Neuronal stem cell (in vitro differentiated cells): ENCODE measurements around the gene CACNG3.

Experiments used
- DNase-seq: peaks from one replicate; pipeline ENCODE4 v3.0.0-alpha.2; 2013; ENCODE audit warnings: low spot score
- H2AFZ ChIP-seq: one replicate; pipeline ENCODE4 v1.6.1; 2013; ENCODE audit warnings: mild to moderate bottlenecking, low read length, inconsistent platforms
- H2AK5ac ChIP-seq: 2 replicates; pipeline ENCODE4 v1.6.1; 2013; ENCODE audit warnings: low read depth, mild to moderate bottlenecking, inconsistent platforms, low read length, moderate library complexity, mixed read lengths
- H2BK120ac ChIP-seq: 2 replicates; pipeline ENCODE4 v1.6.1; 2013; ENCODE audit warnings: low read depth, mild to moderate bottlenecking, inconsistent platforms, low read length, moderate library complexity, mixed read lengths
- H2BK12ac ChIP-seq: one replicate; pipeline ENCODE4 v1.6.1; 2013; ENCODE audit warnings: low read length, inconsistent platforms
- H2BK15ac ChIP-seq: 2 replicates; pipeline ENCODE4 v1.6.1; 2013; ENCODE audit warnings: mild to moderate bottlenecking, low read length, inconsistent platforms, mixed read lengths
- H2BK5ac ChIP-seq: one replicate; pipeline ENCODE4 v1.6.1; 2013; ENCODE audit warnings: inconsistent platforms, mild to moderate bottlenecking, low read length, moderate library complexity
- H3K14ac ChIP-seq: one replicate; pipeline ENCODE4 v1.6.1; 2013; ENCODE audit warnings: low read length, inconsistent platforms
- H3K18ac ChIP-seq: 2 replicates; pipeline ENCODE4 v1.6.1; 2013; ENCODE audit warnings: low read length, inconsistent platforms
- H3K23ac ChIP-seq: 2 replicates; pipeline ENCODE4 v1.6.1; 2013; ENCODE audit warnings: low read depth, mild to moderate bottlenecking, mixed read lengths, low read length, inconsistent platforms; ENCODE audit not compliant: poor library complexity
- H3K27ac ChIP-seq: replicated peaks from 3 replicates; pipeline ENCODE4 v1.5.1; 2013; ENCODE audit warnings: low read length, inconsistent platforms
- H3K27me3 ChIP-seq, 3 experiments: 2 replicates each; pipeline ENCODE4 v1.6.1; 2013; ENCODE audit warnings: low read length in 3 of 3, mild to moderate bottlenecking in 2 of 3, inconsistent platforms in 1 of 3, low read depth in 1 of 3, mixed read lengths in 1 of 3, moderate library complexity in 1 of 3; ENCODE audit not compliant: control insufficient read depth in 3 of 3, insufficient read depth in 3 of 3
- H3K36me3 ChIP-seq, 2 donors: replicated peaks in 1 of 2; 2 replicates each; pipeline ENCODE4 v1.6.1; 2013; ENCODE audit warnings: low read length in 2 of 2; ENCODE audit not compliant: control insufficient read depth in 2 of 2, insufficient read depth in 2 of 2
- H3K4ac ChIP-seq: 2 replicates; pipeline ENCODE4 v1.6.1; 2013; ENCODE audit warnings: inconsistent platforms, mild to moderate bottlenecking, low read length, moderate library complexity
- H3K4me1 ChIP-seq, 2 donors: 1 replicate in 1 of 2; 2 replicates in 1 of 2; pipeline ENCODE4 v1.6.1; 2013; ENCODE audit warnings: low read length in 2 of 2, low read depth in 1 of 2; ENCODE audit not compliant: control insufficient read depth in 2 of 2, insufficient read depth in 1 of 2
- H3K4me2 ChIP-seq: one replicate; pipeline ENCODE4 v1.6.1; 2013; ENCODE audit warnings: mild to moderate bottlenecking, low read length, inconsistent platforms; ENCODE audit not compliant: insufficient read depth, poor library complexity, severe bottlenecking
- H3K4me3 ChIP-seq, 2 donors: 2 replicates each; pipeline ENCODE4 v1.5.1; 2013; ENCODE audit warnings: low read length in 2 of 2, mild to moderate bottlenecking in 2 of 2, inconsistent platforms in 1 of 2, moderate library complexity in 1 of 2
- H3K79me1 ChIP-seq: one replicate; pipeline ENCODE4 v1.6.1; 2013; ENCODE audit warnings: low read depth, mild to moderate bottlenecking, inconsistent platforms, low read length, moderate library complexity
- H3K9ac ChIP-seq: one replicate; pipeline ENCODE4 v1.6.1; 2013; ENCODE audit warnings: mild to moderate bottlenecking, low read depth, low read length, inconsistent platforms; ENCODE audit not compliant: poor library complexity
- H3K9me3 ChIP-seq, 2 donors: replicated peaks in 1 of 2; 2 replicates each; pipeline versions ENCODE3 to v1.6.1; 2013; ENCODE audit warnings: low read length in 2 of 2, mild to moderate bottlenecking in 2 of 2, inconsistent platforms in 1 of 2, low read depth in 1 of 2, mixed read lengths in 1 of 2, moderate library complexity in 1 of 2; ENCODE audit not compliant: control insufficient read depth in 2 of 2, insufficient read depth in 1 of 2
- H4K8ac ChIP-seq: one replicate; pipeline ENCODE4 v1.6.1; 2013; ENCODE audit warnings: low read depth, mild to moderate bottlenecking, inconsistent platforms, low read length, moderate library complexity
- H4K91ac ChIP-seq: one replicate; pipeline ENCODE4 v1.6.1; 2013; ENCODE audit warnings: low read length, low read depth, mild to moderate bottlenecking, inconsistent platforms; ENCODE audit not compliant: poor library complexity
- WGBS, 2 donors: extraction: QIAGEN DNeasy Blood & Tissue Kit; methylation state at CpG; one replicate each; pipeline ENCODE4 v1.1.7; 2013; ENCODE audit warnings: missing lambda C conversion rate in 2 of 2, mixed read lengths in 1 of 2; ENCODE audit not compliant: insufficient read length in 2 of 2, insufficient replicate concordance in 1 of 2; ENCODE audit errors: extremely low coverage in 2 of 2; 5-methylcytosine and 5-hydroxymethylcytosine counted together

CACNG3 gene

GRCh38 chr16:24216961-24217360 is 39.2 kb upstream of the CACNG3 start:
- no peak overlapping the region for H3K14ac ChIP-seq
- no peak overlapping the region for H3K4me3 ChIP-seq
- peaks cover 0 to 2% (median 0%) of the 10 kb centered on the region in 3 experiments for H3K27me3 ChIP-seq
- no peak overlapping the region for H2AFZ ChIP-seq
- no peak overlapping the region for H2BK12ac ChIP-seq
- no peaks in the 10 kb centered on the region for H3K9me3 ChIP-seq
- H3K79me1 ChIP-seq, result no peaks in the 10 kb centered on the region
- H2AK5ac ChIP-seq, result no peak overlapping the region
- H3K23ac ChIP-seq, result no peak overlapping the region
- no peak overlapping the region for H3K27ac ChIP-seq
- H2BK5ac ChIP-seq, result no peak overlapping the region
- DNase-seq, result no peak
- no peaks in the 10 kb centered on the region for H3K36me3 ChIP-seq
- H2BK15ac ChIP-seq, result no peak overlapping the region
- H2BK120ac ChIP-seq, result no peak overlapping the region
- no peak overlapping the region for H3K4me2 ChIP-seq
- peaks cover 0 to 2% of the 10 kb centered on the region in 2 donors for H3K4me1 ChIP-seq
- H3K18ac ChIP-seq, result no peak overlapping the region
- H4K8ac ChIP-seq, result no peak overlapping the region
- no peak overlapping the region for H3K4ac ChIP-seq
- no peak overlapping the region for H3K9ac ChIP-seq
- H4K91ac ChIP-seq, result no peak overlapping the region

- Histone ChIP-seq H2BK15ac (no peak overlapping the region), H3K4ac (no peak overlapping the region), H3K27me3 (peaks cover 0 to 2% (median 0%) of the 10 kb centered on the region in 3 experiments), H2BK5ac (no peak overlapping the region), H2AK5ac (no peak overlapping the region), H3K4me1 (peaks cover 0 to 2% of the 10 kb centered on the region in 2 donors), H3K36me3 (no peaks in the 10 kb centered on the region), H3K23ac (no peak overlapping the region), H4K8ac (no peak overlapping the region), H3K9ac (no peak overlapping the region), H2BK12ac (no peak overlapping the region), H3K79me1 (no peaks in the 10 kb centered on the region), H2BK120ac (no peak overlapping the region), H2AFZ (no peak overlapping the region), H3K14ac (no peak overlapping the region), H3K27ac (no peak overlapping the region), H3K4me3 (no peak overlapping the region), H3K4me2 (no peak overlapping the region), H4K91ac (no peak overlapping the region), H3K9me3 (no peaks in the 10 kb centered on the region), H3K18ac (no peak overlapping the region)
- WGBS, 2 donors, result no CpG with 5 or more reads among the region's 3 CpGs
- DNase-seq, result no peak
These were observed 38.7 kb upstream of the CACNG3 start for GRCh38 chr16:24217461-24217860.

GRCh38 chr16:24218299-24218698 is 37.8 kb upstream of the CACNG3 start:
- Histone ChIP-seq H3K4me3 (no peak overlapping the region), H3K23ac (no peak overlapping the region), H3K36me3 (no peaks in the 10 kb centered on the region), H3K27ac (no peak overlapping the region), H2BK15ac (no peak overlapping the region), H2AFZ (no peak overlapping the region), H2AK5ac (no peak overlapping the region), H2BK12ac (no peak overlapping the region), H3K9me3 (no peaks in the 10 kb centered on the region), H3K14ac (no peak overlapping the region), H3K79me1 (no peaks in the 10 kb centered on the region), H2BK5ac (no peak overlapping the region), H3K4me1 (peaks cover 0 to 2% of the 10 kb centered on the region in 2 donors), H4K8ac (no peak overlapping the region), H3K4me2 (no peak overlapping the region), H3K27me3 (peaks cover 0 to 2% (median 0%) of the 10 kb centered on the region in 3 experiments), H3K9ac (no peak overlapping the region), H4K91ac (no peak overlapping the region), H2BK120ac (no peak overlapping the region), H3K4ac (no peak overlapping the region), H3K18ac (no peak overlapping the region)
- no CpG with 5 or more reads among the region's 4 CpGs for WGBS, 2 donors
- no peak for DNase-seq

GRCh38 chr16:24221219-24221618 is 34.9 kb upstream of the CACNG3 start:
- no peak overlapping the region for H3K23ac ChIP-seq
- no peak overlapping the region for H2AK5ac ChIP-seq
- H3K27ac ChIP-seq, result no peak overlapping the region
- H3K4me1 ChIP-seq, result peaks cover 0 to 2% of the 10 kb centered on the region in 2 donors
- no peak overlapping the region for H3K18ac ChIP-seq
- no CpG with 5 or more reads among the region's 2 CpGs for WGBS, 2 donors
- no peak overlapping the region for H2BK15ac ChIP-seq
- no peaks in the 10 kb centered on the region for H3K9me3 ChIP-seq
- no peak overlapping the region for H3K9ac ChIP-seq
- H3K27me3 ChIP-seq, result no peaks in the 10 kb centered on the region
- no peak overlapping the region for H3K4ac ChIP-seq
- no peak overlapping the region for H3K4me2 ChIP-seq
- DNase-seq, result no peak
- H3K36me3 ChIP-seq, result no peaks in the 10 kb centered on the region
- H4K91ac ChIP-seq, result no peak overlapping the region
- H3K79me1 ChIP-seq, result no peaks in the 10 kb centered on the region
- no peak overlapping the region for H4K8ac ChIP-seq
- H2BK120ac ChIP-seq, result no peak overlapping the region
- no peak overlapping the region for H2AFZ ChIP-seq
- H3K4me3 ChIP-seq, result no peak overlapping the region
- H3K14ac ChIP-seq, result no peak overlapping the region
- H2BK5ac ChIP-seq, result no peak overlapping the region
- no peak overlapping the region for H2BK12ac ChIP-seq
